GM19239 (cell line): ENCODE results near the gene SLC24A4.

Experiments
- DNase-seq: peaks from one replicate; pipeline ENCODE4 v3.0.0; 2011; ENCODE audit warnings: low spot score; ENCODE audit not compliant: insufficient read length
- FAIRE-seq: peaks from 2 replicates; lab custom pipeline; 2011; peaks lifted over from hg19 to GRCh38; lab: Jason Lieb, UNC

Gene SLC24A4

GRCh38 chr14:92513966-92514843, 191.2 kb downstream of the SLC24A4 start:
- FAIRE-seq (no peak), DNase-seq (no peak)

DNA sequence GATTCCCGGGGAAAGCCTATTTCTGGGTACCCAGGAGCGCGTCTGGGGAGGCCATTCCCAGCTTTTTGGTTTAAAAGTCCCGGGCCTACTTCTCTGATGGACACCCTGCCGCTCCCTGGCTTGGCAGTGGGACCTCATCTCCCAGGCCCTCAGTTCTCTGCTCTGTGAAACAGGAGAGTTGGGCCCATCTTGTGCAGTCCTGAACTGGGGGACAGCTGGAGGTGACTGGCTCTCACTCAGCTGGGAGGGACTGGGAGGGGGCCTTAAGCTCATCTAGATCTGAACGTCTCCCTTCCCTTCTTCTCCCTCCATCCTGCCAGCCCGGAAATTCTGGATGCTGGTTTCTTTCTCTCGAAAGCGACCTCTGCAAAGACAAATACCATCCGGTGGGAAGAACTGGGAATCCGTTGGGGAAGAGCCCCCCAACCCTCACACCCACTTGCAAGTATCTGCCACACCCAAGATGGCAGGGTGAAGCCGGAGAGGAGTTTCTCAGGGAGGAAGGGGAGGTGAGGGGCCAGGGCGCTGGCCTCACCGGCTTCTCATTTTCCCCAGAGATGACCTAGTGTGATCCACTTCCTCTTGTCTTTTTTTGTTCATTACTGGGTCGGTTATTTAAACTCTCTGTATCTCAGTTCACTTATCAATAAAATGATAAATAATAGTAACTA, 192.0 kb downstream of the SLC24A4 start:
- FAIRE-seq, result no peak

DNA sequence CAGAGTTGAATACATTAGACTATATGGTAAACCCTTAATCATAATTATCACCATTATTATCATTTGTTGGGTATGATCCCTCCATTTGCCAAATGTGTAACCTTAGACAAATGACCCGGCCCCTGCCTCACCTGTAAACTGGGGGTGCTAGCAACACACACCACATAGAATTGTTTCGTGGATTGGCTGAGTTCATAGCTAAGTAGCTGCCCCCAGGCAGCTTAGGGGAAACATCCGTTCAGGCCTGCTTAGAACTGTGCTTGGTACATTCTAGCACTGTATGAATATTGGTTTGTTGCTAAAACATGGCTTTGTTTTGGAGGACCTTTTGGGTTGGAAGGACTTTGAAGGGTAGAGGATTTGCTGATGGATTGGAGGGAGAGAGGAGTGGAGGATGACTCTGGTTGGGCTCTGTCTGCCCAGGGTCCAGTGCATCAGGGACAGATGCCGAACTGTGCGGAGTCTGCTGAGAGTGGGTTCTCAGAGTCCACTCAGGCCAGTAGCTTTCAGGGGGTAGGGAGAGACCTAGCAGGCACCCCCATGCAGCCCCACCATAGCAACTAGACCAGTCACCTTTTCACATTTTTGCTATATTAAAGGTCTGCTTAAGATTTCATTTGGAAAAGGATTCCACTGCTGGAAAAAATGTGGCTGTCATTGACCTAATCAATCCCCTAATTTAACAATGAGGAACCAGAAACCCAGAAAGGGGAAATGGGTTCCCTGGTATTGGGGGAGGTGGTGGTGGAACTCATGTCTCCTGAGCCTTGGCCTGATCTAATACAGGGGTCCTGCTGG, 192.8 kb downstream of the SLC24A4 start:
- DNase-seq, result no peak
- FAIRE-seq, result no peak

More for the DNA sequence above, 192.0 kb downstream of the SLC24A4 start:
- no peak for DNase-seq

DNA sequence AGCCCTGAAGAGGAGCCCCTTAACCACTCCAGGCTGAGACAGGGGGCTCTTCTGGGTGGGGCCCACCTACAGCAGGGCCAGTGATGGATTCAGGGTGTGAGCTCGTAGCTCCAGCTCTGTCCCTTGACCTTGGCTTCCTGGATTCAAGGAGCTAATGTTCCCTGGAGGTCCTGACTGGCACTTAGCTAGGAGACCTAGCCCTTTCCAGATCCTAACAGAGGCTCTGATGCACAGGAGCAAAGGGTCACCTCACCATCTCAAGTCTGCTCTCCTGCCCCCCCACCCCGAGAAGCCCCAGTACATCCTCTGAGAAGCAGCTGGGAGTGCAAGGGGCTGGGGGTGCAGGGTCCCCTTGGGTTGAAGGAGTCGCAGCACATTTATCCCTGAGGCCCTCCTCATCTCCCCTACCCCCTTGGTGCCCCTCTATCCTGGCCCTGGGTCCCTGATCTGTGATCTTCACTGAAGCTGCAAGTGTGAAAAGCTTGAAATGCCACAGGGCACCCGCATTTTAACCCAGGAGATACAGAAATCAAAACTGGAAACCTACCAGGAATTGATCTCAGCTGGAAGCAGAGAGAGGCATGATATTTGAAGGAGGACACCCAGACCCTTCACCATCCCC, 193.5 kb downstream of the SLC24A4 start:
- DNase-seq (no peak), FAIRE-seq (peak; percentile 4)

- DNase-seq (no peak), FAIRE-seq (peak; percentile 8)
These were observed 194.1 kb downstream of the SLC24A4 start for GRCh38 chr14:92516966-92517506.

GRCh38 chr14:92517761-92518160, 194.8 kb downstream of the SLC24A4 start:
- FAIRE-seq (peak; percentile 48), DNase-seq (no peak)

- FAIRE-seq, result no peak
These were observed 196.5 kb downstream of the SLC24A4 start for GRCh38 chr14:92519246-92520101.

DNA sequence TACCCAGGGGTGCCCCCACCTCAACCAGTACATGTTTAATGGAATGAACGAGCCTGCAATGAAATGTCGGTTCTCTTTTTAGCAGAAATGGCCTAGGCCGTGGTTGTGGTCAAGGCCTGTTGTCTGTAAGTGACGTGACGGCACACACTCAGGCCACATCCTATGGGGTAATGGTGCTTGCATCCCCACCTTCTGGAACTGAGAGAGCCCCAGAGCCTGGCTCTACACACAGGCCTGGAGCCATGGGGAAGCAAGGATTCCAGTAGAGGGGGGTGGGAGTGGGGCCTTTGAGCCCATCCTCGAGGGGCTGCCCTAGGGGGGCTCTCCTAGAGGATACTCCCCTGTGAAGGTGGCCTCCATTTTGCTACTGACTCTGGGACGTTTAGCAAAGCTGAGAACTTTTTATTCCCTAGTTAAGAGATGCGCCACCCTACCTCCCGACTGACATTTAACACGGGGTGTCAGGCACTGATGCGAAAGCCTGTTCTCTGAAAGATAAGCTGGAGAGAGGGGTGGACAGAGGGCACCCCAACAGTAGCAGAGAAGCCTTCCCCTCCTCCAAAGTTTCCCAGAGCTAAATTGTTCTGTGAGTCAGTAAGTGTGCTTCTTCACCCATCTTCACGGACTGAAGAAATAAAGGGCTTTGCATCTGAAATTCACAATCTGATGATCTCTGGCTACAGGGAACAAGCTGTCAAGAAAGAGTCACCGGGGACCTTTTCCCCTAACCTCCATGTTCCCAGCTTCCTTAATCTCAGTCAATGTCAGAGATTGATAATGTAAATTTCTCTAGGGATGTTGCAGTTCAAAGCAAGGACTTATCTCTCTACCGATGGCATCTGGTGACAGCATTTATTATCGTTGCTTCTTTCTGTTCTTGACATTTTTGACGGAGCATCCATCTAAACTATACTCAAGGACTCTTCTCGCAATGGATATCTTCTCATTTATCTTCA, 197.4 kb downstream of the SLC24A4 start:
- peak; percentile 18 for FAIRE-seq
- no peak for DNase-seq

More at GRCh38 chr14:92519246-92520101, 196.5 kb downstream of the SLC24A4 start:
- DNase-seq, result no peak

DNA sequence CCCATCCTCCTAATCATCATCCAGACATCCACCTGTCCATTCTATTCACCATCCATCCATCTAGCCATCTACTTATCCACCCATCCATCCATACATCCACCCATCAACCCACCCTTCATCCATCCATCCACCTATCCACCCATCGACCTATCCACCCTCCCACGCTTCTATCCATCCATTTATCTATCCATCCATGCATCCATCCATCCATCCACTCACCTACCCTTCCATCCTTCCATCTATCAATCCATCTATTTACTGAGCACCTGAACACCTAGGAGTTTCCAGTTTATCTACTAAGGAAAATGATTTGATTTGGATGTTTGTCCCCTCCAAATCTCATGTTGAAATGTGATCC, 198.1 kb downstream of the SLC24A4 start:
- FAIRE-seq, result no peak
- DNase-seq, result no peak

- FAIRE-seq (no peak), DNase-seq (no peak)
These were observed 200.8 kb downstream of the SLC24A4 start for GRCh38 chr14:92523752-92524151.

- FAIRE-seq (no peak), DNase-seq (no peak)
These were observed 201.7 kb downstream of the SLC24A4 start for GRCh38 chr14:92524602-92525185.

GRCh38 chr14:92525322-92526095, 202.5 kb downstream of the SLC24A4 start:
- no peak for FAIRE-seq

DNA sequence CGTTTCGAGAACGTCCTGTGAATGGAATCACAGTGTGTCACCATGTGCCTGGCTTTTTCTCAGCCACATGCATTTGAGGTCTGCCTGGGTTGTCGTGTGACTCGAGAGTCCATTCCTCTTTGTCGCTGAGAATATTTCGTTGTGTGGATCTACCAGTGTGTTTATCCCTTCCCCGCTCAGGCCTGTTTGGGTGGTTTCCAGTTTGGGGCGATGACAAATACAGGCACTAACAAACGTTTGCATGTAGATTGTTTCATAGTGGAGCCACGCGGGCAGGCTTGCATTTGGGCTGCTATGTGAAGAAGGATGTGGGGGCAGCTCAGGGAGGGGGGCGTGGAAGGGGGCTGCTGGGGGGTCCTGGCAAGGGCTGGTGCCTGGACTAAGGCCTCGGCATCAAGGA, 204.8 kb downstream of the SLC24A4 start:
- no peak for FAIRE-seq
- DNase-seq, result no peak

More at GRCh38 chr14:92525322-92526095, 202.5 kb downstream of the SLC24A4 start:
- DNase-seq, result no peak

- FAIRE-seq (no peak), DNase-seq (no peak)
These were observed 205.6 kb downstream of the SLC24A4 start for GRCh38 chr14:92528486-92529100.

- DNase-seq (no peak), FAIRE-seq (no peak)
These were observed 206.9 kb downstream of the SLC24A4 start for GRCh38 chr14:92529903-92530302.

DNA sequence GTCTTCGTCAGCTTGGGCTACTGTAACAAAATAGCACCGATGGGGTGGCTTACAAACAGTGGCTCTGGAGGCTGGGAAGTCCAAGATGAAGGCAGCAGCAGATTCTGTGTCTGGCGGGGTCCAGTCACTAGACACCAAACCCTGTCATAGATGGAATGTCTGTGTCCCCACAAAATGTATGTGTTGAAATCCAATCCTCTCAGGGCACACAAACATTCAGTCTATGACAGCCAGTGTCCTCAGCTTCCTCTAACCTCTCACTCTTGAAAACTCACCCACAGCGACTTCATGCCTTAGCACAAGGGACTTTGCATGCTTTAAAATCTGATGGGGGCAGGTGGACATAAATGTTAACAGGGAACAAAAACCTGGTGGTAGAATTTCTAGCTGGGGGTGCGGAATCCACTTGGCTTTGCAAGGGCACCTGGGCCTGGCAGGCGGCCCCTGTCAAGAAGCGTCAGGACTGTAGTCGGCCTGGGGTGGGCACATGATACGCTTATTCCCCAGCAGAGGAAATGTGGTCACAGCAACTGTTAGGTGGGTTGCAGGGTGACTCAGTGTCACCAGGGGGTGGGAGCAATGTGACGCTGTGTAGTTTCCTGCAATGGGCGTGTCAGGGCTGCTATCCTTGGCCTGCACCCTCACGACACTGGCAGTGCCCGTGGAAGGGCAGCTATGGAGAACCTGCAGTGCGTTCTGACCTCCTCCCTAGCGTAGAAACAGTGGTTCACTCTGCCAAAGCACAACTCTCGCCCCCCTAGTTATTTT, 208.3 kb downstream of the SLC24A4 start:
- FAIRE-seq (no peak), DNase-seq (no peak)
